Urinary bladder (tissue), 4 donors: ENCODE data around the gene ZNF232. TPM values are rescaled to one million over a fixed set of nuclear protein-coding genes. Genes with fewer than 3 reads are reported as not detected.
A peak's percentile ranks its signal among the peaks of the same experiment; 100 is the strongest.
"Not testable (repeated sequence)": the region's sequence is repeated elsewhere in the genome, so short reads cannot be mapped to it uniquely, and the experiment has no call there.

Source experiments
- DNase-seq: peaks from one replicate; pipeline ENCODE4 v3.0.0-alpha.2; 2015; ENCODE audit errors: extremely low spot score
- H3K27ac ChIP-seq: one replicate; pipeline ENCODE4 v1.5.1; 2013; ENCODE audit warnings: low read depth, mild to moderate bottlenecking, moderate library complexity
- H3K36me3 ChIP-seq: one replicate; pipeline ENCODE4 v1.6.1; 2013; ENCODE audit warnings: mild to moderate bottlenecking, moderate library complexity; ENCODE audit not compliant: insufficient read depth
- H3K4me1 ChIP-seq: one replicate; pipeline ENCODE4 v1.6.1; 2013; ENCODE audit warnings: mild to moderate bottlenecking, moderate library complexity; ENCODE audit not compliant: insufficient read depth
- H3K4me3 ChIP-seq: one replicate; pipeline ENCODE4 v1.5.1; 2013; ENCODE audit warnings: low read depth, low read length
- WGBS: extraction: QIAGEN DNeasy Blood & Tissue Kit; methylation state at CpG from one replicate; pipeline ENCODE4 v1.1.7; 2013; 5-methylcytosine and 5-hydroxymethylcytosine counted together
- polyA plus RNA-seq: library from polyadenylated mRNA; stranded (reverse); fragments of 200-250 nt; gene quantifications from one replicate; pipeline ENCODE4 v1.2.3, GENCODE V29; 2013
- total RNA-seq: library from RNA; depleted of rRNA; stranded (reverse); fragments of >200 nt; gene quantifications from one replicate; pipeline ENCODE4 v1.2.3, GENCODE V29; 2014
- donor health status: healthy with polysubstance abuse.
- donor health status: healthy.

The ZNF232 gene
- total and polyA plus RNA-seq, 2 donors, result 9.0 to 9.1 TPM

- H3K4me3 ChIP-seq, result peak overlapping the region; percentile 47
- WGBS, result under 1% methylated on average over 63 of the region's 63 CpGs
- H3K36me3 ChIP-seq, result no peaks in the 10 kb centered on the region
- no peak overlapping the region for H3K27ac ChIP-seq
- H3K4me1 ChIP-seq, result no peaks in the 10 kb centered on the region
- DNase-seq, result peak; percentile 36
Measured at GRCh38 chr17:5097101-5097834, 14.4 kb downstream of the ZNF232 start.

- Histone ChIP-seq H3K27ac (no peak overlapping the region), H3K4me1 (no peaks in the 10 kb centered on the region), H3K36me3 (peaks cover under 1% of the 10 kb centered on the region), H3K4me3 (peak overlapping the region; percentile 47)
- 12% methylated on average over 7 of the region's 7 CpGs for WGBS
- no peak for DNase-seq
Measured at GRCh38 chr17:5096731-5097100, 15.0 kb downstream of the ZNF232 start.

GRCh38 chr17:5092218-5093010 is 19.3 kb downstream of the ZNF232 start:
- no peak for DNase-seq
- H3K36me3 ChIP-seq, result peaks cover 7% of the 10 kb centered on the region
- H3K27ac ChIP-seq, result no peak overlapping the region
- H3K4me3 ChIP-seq, result no peak overlapping the region
- 97% methylated on average over 6 of the region's 6 CpGs for WGBS
- H3K4me1 ChIP-seq, result no peaks in the 10 kb centered on the region

GRCh38 chr17:5080591-5080990 is 31.1 kb downstream of the ZNF232 start:
- Histone ChIP-seq H3K4me3 (no peak overlapping the region), H3K36me3 (no peaks in the 10 kb centered on the region), H3K27ac (no peak overlapping the region), H3K4me1 (no peaks in the 10 kb centered on the region)
- WGBS, result 89% methylated on average over 3 of the region's 3 CpGs
- no peak for DNase-seq

- WGBS, result under 1% methylated on average over 75 of the region's 75 CpGs
- DNase-seq, result peak; percentile 32
- Histone ChIP-seq H3K4me3 (peak within 1 kb of the TSS; percentile 71), H3K27ac (no peak within 1 kb of the TSS), H3K4me1 (no peaks in the 10 kb centered on the region), H3K36me3 (no peaks in the 10 kb centered on the region)
Measured at GRCh38 chr17:5078106-5079028, 33.3 kb downstream of the ZNF232 start, which contains the start of gene ZFP3. Gene ZFP3 (plus strand): TSS chr17:5078467. CDS start chr17:5091505, 13,038 bp downstream.

- no peaks in the 10 kb centered on the region for H3K36me3 ChIP-seq
- H3K4me3 ChIP-seq, result peak overlapping the region; percentile 71
- no peak overlapping the region for H3K27ac ChIP-seq
- no peaks in the 10 kb centered on the region for H3K4me1 ChIP-seq
- WGBS, result 12% methylated on average over 14 of the region's 14 CpGs
- peak; percentile 8 for DNase-seq
Measured at GRCh38 chr17:5077781-5078105, 33.9 kb downstream of the ZNF232 start.

GRCh38 chr17:5077275-5077674 is 34.4 kb downstream of the ZNF232 start:
- DNase-seq, H3K4me3 ChIP-seq, H3K36me3 ChIP-seq, H3K4me1 ChIP-seq, H3K27ac ChIP-seq: not testable (repeated sequence)
- 98% methylated on average over 24 of the region's 24 CpGs for WGBS

- H3K36me3 ChIP-seq, result not testable (repeated sequence)
- WGBS, result 88% methylated on average over 4 of the region's 5 CpGs
Measured at GRCh38 chr17:5075472-5075871, 36.2 kb downstream of the ZNF232 start.

GRCh38 chr17:5069724-5070123 is 42.0 kb downstream of the ZNF232 start:
- no peak for DNase-seq
- H3K27ac ChIP-seq, result no peak overlapping the region
- no peaks in the 10 kb centered on the region for H3K36me3 ChIP-seq
- H3K4me3 ChIP-seq, result no peak overlapping the region
- no peaks in the 10 kb centered on the region for H3K4me1 ChIP-seq
- 78% methylated on average over 4 of the region's 4 CpGs for WGBS

More at GRCh38 chr17:5075472-5075871, 36.2 kb downstream of the ZNF232 start:
- not testable (repeated sequence) for H3K27ac ChIP-seq, H3K4me1 ChIP-seq, DNase-seq, H3K4me3 ChIP-seq

- Histone ChIP-seq H3K27ac (no peak overlapping the region), H3K4me3 (no peak overlapping the region), H3K4me1 (no peaks in the 10 kb centered on the region), H3K36me3 (no peaks in the 10 kb centered on the region)
- DNase-seq, result no peak
- WGBS, result 87% methylated on average over 3 of the region's 3 CpGs
Measured at GRCh38 chr17:5068236-5068635, 43.4 kb downstream of the ZNF232 start.

GRCh38 chr17:5065227-5065744 is 46.4 kb downstream of the ZNF232 start:
- no peak overlapping the region for H3K27ac ChIP-seq
- 57% methylated on average over 1 of the region's 1 CpG for WGBS
- no peak for DNase-seq
- H3K4me3 ChIP-seq, result no peak overlapping the region
- no peaks in the 10 kb centered on the region for H3K4me1 ChIP-seq
- H3K36me3 ChIP-seq, result no peaks in the 10 kb centered on the region
